Measurements from ENCODE around the gene IGFBP5.

Gene IGFBP5

DNA sequence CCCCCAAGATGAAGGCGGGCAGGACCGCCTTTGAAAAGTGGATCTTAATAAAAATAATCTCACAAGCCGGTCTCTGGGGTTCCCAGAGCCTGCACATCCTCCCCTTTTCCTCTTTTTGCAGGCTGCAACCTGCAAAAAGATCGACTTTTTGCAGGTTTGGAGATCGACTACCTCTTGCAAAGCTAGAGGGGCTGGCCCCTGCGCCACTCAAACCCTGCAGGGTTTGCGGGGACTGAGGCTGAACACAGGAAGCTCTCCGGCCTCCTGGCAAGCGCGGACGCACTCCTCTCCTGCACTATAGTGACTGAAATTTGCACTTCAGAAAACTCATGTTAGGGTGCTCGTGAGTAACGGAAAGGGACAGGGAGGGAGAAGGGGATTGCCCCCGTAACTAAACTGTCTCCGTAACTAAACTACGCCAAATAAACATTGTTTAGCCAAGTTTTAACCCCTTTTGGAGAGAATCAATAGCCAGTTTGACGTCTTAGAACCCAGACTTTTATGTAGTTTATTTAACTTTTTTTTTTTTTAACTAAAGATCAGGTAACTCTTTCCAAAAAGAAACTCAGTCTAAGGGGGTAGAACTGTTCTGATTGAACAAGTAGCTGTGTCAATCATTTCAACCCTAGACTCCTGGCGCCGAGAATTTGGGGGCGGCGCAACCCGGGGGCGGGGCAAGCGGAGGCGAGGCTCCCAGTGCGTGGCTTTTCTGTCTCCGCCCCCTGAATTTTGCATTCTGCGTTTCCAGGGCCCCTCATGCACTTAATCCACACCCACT lies 2.5 kb downstream of the IGFBP5 start:
- no peak overlapping the region for H3K27ac ChIP-seq
- H3K4me1 ChIP-seq (ENCODE audit: control insufficient read depth in 1 of 2, insufficient read depth in 1 of 2, low read depth in 1 of 2, low read length in 1 of 2), result no peaks in the 10 kb centered on the region
- H3K9me3 ChIP-seq, result no peaks in the 10 kb centered on the region
- H3K36me3 ChIP-seq, result no peaks in the 10 kb centered on the region
- TF ChIP-seq, protein P1, sequence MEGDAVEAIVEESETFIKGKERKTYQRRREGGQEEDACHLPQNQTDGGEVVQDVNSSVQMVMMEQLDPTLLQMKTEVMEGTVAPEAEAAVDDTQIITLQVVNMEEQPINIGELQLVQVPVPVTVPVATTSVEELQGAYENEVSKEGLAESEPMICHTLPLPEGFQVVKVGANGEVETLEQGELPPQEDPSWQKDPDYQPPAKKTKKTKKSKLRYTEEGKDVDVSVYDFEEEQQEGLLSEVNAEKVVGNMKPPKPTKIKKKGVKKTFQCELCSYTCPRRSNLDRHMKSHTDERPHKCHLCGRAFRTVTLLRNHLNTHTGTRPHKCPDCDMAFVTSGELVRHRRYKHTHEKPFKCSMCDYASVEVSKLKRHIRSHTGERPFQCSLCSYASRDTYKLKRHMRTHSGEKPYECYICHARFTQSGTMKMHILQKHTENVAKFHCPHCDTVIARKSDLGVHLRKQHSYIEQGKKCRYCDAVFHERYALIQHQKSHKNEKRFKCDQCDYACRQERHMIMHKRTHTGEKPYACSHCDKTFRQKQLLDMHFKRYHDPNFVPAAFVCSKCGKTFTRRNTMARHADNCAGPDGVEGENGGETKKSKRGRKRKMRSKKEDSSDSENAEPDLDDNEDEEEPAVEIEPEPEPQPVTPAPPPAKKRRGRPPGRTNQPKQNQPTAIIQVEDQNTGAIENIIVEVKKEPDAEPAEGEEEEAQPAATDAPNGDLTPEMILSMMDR (IDR thresholded peaks at IDR 0.05), result no peak
- H3K4me3 ChIP-seq (ENCODE audit: low read depth in 1 of 2, low read length in 1 of 2), result no peak overlapping the region
- peaks cover 98% of the 10 kb centered on the region for H3K27me3 ChIP-seq

DNA sequence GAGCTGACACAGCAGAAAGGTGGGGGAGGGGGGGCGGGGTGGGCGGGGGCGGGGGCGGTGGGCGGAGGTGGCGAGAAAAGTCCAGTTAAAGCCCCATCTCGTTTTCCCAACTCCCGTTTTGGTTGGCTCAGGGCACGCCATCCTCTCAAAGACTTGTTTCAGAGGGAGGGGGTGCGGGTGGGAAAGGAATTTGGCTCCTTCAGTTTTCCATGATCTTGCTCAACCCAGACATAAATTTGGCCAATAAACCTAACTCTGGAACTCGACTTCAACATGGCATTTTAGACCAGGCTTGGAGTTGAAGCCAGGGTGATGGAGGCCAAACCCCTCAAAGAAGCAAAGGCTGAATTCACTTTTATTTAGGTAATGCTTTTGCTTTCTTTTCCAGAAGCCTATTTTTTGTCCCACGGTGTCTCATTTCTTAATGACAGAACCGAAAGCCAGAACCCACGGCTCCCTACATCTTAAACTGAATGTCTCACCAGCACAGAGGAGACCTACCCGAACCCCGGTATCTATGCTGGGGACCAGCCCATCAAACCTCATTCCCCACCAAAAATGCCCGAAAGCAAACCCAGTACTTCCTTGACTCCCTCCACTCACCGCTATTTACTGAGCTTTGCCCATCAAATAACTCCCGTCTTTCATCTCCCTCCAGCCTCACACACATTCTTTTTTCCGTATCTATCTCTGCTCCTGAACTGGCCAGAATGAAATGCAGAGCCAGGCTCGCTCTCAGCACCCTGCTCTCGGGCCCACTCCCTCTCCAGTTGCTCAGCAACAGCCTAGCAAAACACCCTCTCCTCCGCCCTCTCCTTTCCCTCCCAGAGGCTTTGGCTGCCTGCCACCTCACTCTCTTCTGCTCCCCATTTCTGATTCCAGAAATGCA lies 4.3 kb downstream of the IGFBP5 start:
- no peaks in the 10 kb centered on the region for H3K9me3 ChIP-seq
- H3K4me1 ChIP-seq (ENCODE audit: control insufficient read depth in 1 of 2, insufficient read depth in 1 of 2, low read depth in 1 of 2, low read length in 1 of 2), result no peaks in the 10 kb centered on the region
- H3K27me3 ChIP-seq, result peaks cover 93% of the 10 kb centered on the region
- H3K36me3 ChIP-seq, result no peaks in the 10 kb centered on the region
- H3K27ac ChIP-seq, result no peak overlapping the region
- TF ChIP-seq, protein P1 (IDR thresholded peaks at IDR 0.05), result no peak
- H3K4me3 ChIP-seq (ENCODE audit: low read depth in 1 of 2, low read length in 1 of 2), result no peak overlapping the region

GRCh38 chr2:216690456-216690852 lies 4.9 kb downstream of the IGFBP5 start:
- Histone ChIP-seq H3K36me3 (no peaks in the 10 kb centered on the region), H3K27me3 (peaks cover 87% of the 10 kb centered on the region), H3K4me3 (ENCODE audit: low read depth in 1 of 2, low read length in 1 of 2) (no peak overlapping the region), H3K4me1 (ENCODE audit: control insufficient read depth in 1 of 2, insufficient read depth in 1 of 2, low read depth in 1 of 2, low read length in 1 of 2) (no peaks in the 10 kb centered on the region), H3K27ac (no peak overlapping the region), H3K9me3 (no peaks in the 10 kb centered on the region)
- TF ChIP-seq, protein P1 (IDR thresholded peaks at IDR 0.05), result no peak

- Histone ChIP-seq H3K4me1 (ENCODE audit: control insufficient read depth in 1 of 2, insufficient read depth in 1 of 2, low read depth in 1 of 2, low read length in 1 of 2) (no peaks in the 10 kb centered on the region), H3K4me3 (ENCODE audit: low read depth in 1 of 2, low read length in 1 of 2) (no peak overlapping the region), H3K36me3 (no peaks in the 10 kb centered on the region)
Observed at GRCh38 chr2:216689397-216689796, 6.0 kb downstream of the IGFBP5 start.

GRCh38 chr2:216688731-216689340 lies 6.5 kb downstream of the IGFBP5 start:
- Histone ChIP-seq H3K9me3 (no peaks in the 10 kb centered on the region), H3K4me1 (ENCODE audit: control insufficient read depth in 1 of 2, insufficient read depth in 1 of 2, low read depth in 1 of 2, low read length in 1 of 2) (peaks cover 3 to 4% of the 10 kb centered on the region in 2 experiments), H3K27me3 (peaks cover 71% of the 10 kb centered on the region), H3K4me3 (ENCODE audit: low read depth in 1 of 2, low read length in 1 of 2) (no peak overlapping the region), H3K36me3 (no peaks in the 10 kb centered on the region), H3K27ac (no peak overlapping the region)
- TF ChIP-seq, protein P1 (IDR thresholded peaks at IDR 0.05), result no peak

More at GRCh38 chr2:216689397-216689796, 6.0 kb downstream of the IGFBP5 start:
- no peak overlapping the region for H3K27ac ChIP-seq
- peaks cover 76% of the 10 kb centered on the region for H3K27me3 ChIP-seq
- H3K9me3 ChIP-seq, result no peaks in the 10 kb centered on the region
- TF ChIP-seq, protein P1 (IDR thresholded peaks at IDR 0.05), result no peak

Data from neutrophil (primary cell).